Colonic mucosa (tissue), 4 donors: ENCODE measurements around the gene USP49. TPM values are rescaled to one million over a fixed set of nuclear protein-coding genes. Genes with fewer than 3 reads are reported as not detected.
A peak's percentile ranks its signal among the peaks of the same experiment; 100 is the strongest.

ENCODE experiments used
- DNase-seq: peaks from one replicate; pipeline ENCODE4 v3.0.0-alpha.2; 2020
- H3K27ac ChIP-seq: fragments of 200-600 bp; one replicate; pipeline ENCODE4 v1.8.0; 2021
- H3K27me3 ChIP-seq: fragments of 200-600 bp; one replicate; pipeline ENCODE4 v1.8.0; 2021
- H3K36me3 ChIP-seq: fragments of 200-600 bp; one replicate; pipeline ENCODE4 v1.8.0; 2021
- H3K4me1 ChIP-seq: fragments of 200-600 bp; one replicate; pipeline ENCODE4 v1.8.0; 2021; ENCODE audit warnings: mild to moderate bottlenecking
- H3K4me3 ChIP-seq: fragments of 200-600 bp; one replicate; pipeline ENCODE4 v1.8.0; 2021
- H3K9ac ChIP-seq, 2 donors: one replicate each; pipeline ENCODE4 v1.7.0; 2013; ENCODE audit warnings: control low read depth in 2 of 2, low read depth in 2 of 2, low read length in 2 of 2
- H3K9me3 ChIP-seq: fragments of 200-600 bp; one replicate; pipeline ENCODE4 v1.8.0; 2021
- intact Hi-C: fragments of 100-400 bp; cut with DNase I; formaldehyde crosslinking; loops from one replicate; pipeline ENCODE4 v1.14.1; 2022
- total RNA-seq, 2 donors: library from RNA; stranded (reverse); fragmentation: NEBNext Ultra II Directional in 1 of 2; extraction: Animal tissue kit (Norgen Biotek cat#: 25700) in 1 of 2; gene quantifications; one replicate each; pipeline ENCODE4 v1.2.1, GENCODE V29; 2021
- TF ChIP-seq, protein P1 (sequence below): fragments of 200-600 bp; IDR thresholded peaks from one replicate; pipeline ENCODE4 v1.8.0; 2022; ENCODE audit warnings: antibody characterized with exemption, mild to moderate bottlenecking
- donor health status: healthy.
- donor health status: DM: no; HTN: no; CAD: no.
- donor health status: DM: no; HTN: no; CAD: no.

Gene USP49
- total RNA-seq, 2 donors from 2014 or later: 1.7 to 2.9 TPM

DNA sequence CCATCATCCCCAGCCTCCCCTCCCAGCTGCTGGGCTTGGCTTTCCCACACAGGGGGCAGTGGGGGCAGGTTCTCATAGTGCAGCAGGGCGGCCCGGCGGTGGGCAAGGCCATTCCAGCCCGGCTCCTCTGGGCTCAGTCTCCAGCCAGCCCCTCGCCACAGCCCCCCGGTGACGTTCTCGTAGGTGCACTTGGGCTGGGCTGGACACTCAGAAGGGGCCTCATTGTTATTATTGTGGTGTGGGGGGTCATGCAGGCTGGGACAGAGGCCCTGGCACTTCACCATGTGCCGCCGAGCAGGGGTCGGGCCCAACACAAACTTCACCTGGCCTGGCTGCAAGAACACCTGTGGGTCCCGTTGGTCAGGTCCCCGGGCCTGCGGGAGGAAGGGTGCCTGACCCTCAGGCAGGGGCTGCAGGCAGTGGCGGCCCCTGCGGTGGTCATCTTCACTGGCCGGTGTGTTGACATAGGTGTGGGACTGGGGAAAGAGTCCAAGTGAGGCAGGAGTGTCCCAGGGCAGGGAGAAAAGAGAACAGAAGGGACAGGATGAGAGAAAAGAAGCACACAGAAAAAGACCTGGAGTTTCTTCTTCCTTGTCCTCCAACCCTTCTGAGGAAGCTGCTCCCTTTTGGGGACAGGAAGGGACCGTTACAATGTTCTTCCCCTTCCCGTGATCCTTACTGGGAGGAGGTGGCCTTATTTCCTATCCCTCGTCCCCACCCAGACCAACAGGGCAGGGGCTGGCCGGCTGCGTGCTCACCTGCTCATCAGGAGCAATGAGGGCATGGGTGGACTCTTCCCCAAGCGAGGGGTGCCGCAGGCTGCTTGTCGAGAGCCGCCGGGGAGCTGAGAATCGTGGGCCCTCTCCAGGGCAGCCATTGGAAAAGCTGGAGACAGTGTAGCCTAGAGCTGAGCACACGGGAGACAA is 123.9 kb downstream of the USP49 start:
- Histone ChIP-seq H3K27ac (no peak overlapping the region), H3K9ac (no peak overlapping the region), H3K36me3 (no peaks in the 10 kb centered on the region), H3K9me3 (no peaks in the 10 kb centered on the region), H3K27me3 (no peaks in the 10 kb centered on the region), H3K4me3 (no peak overlapping the region), H3K4me1 (peaks cover 4% of the 10 kb centered on the region)
- TF ChIP-seq, protein P1, sequence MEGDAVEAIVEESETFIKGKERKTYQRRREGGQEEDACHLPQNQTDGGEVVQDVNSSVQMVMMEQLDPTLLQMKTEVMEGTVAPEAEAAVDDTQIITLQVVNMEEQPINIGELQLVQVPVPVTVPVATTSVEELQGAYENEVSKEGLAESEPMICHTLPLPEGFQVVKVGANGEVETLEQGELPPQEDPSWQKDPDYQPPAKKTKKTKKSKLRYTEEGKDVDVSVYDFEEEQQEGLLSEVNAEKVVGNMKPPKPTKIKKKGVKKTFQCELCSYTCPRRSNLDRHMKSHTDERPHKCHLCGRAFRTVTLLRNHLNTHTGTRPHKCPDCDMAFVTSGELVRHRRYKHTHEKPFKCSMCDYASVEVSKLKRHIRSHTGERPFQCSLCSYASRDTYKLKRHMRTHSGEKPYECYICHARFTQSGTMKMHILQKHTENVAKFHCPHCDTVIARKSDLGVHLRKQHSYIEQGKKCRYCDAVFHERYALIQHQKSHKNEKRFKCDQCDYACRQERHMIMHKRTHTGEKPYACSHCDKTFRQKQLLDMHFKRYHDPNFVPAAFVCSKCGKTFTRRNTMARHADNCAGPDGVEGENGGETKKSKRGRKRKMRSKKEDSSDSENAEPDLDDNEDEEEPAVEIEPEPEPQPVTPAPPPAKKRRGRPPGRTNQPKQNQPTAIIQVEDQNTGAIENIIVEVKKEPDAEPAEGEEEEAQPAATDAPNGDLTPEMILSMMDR: no peak
- intact Hi-C loops: loop anchor here (10.0 kb wide), 2 partner anchors 167 to 407 kb away; no protein-coding TSS in a partner anchor
- no peak for DNase-seq

DNA sequence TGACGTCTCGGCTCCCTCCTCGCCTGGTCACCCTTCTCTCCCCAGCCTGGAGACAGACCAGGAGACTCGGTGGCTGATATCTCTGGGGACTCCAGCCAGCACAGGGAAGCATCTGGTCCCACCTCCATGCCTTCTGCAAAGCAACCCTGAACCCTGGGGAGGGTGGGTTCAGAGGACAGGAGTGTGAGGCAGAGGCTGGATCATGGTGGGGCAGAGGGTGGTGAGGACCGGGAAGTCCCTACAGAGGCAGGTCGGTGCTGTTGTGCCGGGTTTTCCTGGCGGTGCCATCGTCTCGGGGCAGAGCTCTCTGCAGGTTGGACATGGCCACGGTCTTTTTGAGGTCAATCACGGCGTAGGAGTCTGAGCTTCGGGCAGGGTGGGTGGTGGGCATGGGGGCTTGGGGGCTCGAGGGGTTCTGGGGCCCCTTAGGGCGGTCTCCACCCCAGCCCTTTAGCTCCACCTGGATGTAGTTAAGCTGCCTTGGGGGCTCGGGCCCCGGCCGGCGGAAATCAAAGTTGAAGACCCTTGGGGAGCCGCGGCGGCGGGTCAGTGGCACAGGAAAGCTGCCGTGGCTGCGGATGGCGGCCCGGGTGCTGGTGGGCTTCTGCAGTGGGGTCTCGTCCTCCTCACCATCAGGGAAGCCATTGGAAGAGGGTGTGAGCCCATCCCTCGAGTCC is 124.7 kb downstream of the USP49 start:
- H3K9ac ChIP-seq: no peak overlapping the region
- H3K4me3 ChIP-seq: no peak overlapping the region
- H3K36me3 ChIP-seq: no peaks in the 10 kb centered on the region
- no peak overlapping the region for H3K27ac ChIP-seq
- peaks cover 4% of the 10 kb centered on the region for H3K4me1 ChIP-seq
- H3K9me3 ChIP-seq: no peaks in the 10 kb centered on the region
- TF ChIP-seq, protein P1: no peak
- H3K27me3 ChIP-seq: no peaks in the 10 kb centered on the region
- no peak for DNase-seq
- intact Hi-C loops: loop anchor here (10.0 kb wide), 2 partner anchors 166 to 406 kb away; no protein-coding TSS in a partner anchor

DNA sequence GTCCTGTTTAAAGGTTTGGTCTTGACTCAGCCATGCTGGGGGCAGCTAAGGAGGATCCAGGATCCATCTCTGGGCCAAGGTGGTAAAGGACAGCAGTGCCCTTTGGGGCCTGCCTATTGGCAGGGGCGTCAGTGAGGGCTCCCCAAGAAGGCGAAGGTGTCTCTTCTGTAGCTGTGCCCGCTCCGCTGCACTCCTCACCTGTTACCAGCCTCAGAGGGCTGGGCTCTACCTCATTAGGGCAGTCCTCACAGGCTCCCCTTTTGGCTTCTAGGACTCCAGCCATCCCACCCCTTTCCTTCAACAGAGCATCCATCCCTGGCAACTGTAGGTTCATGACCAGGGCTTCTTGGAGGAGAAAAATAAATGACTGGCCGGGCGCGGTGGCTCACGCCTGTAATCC is 125.8 kb downstream of the USP49 start:
- H3K27ac ChIP-seq: no peak overlapping the region
- intact Hi-C loops: no loop called here
- H3K27me3 ChIP-seq: no peaks in the 10 kb centered on the region

DNA sequence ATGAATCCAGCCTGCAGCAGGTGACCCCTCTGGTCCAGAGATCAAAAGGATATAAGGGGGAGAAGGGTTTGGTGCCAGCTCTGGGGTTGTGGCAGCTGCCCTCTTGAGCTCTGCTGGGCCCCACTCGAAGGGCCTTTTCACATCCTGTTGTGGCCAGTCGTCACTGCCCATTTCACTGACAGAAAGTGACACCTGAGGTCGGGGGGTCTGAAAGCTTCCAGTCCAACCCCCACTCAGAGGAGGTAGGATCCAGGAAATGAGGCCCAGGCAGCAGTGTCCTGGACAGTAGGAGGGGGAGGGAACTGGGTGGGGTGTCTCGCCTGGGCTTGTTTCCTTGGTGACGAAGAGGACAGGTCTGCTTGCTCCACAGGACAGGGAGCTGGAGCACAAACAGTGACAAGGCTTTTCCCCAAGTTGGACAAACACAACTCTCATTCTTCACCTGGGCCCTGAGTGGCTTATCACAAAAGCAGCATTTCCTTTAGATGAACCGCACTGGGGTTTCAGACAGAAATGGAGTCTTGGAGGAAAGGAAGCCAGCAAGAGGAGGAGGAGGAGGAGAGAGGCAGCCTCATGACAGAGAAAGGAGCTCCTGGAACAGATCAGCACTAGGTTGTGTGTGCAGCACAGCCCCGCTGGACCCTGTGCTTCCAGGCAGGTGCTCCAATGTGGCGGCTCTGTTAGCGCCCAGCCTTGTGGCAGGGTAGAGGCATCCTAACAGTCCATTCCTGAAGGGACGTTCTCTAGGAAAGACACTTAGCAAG is 126.4 kb downstream of the USP49 start:
- no peaks in the 10 kb centered on the region for H3K9me3 ChIP-seq
- H3K36me3 ChIP-seq: no peaks in the 10 kb centered on the region
- DNase-seq: peak; percentile 60
- no peak overlapping the region for H3K27ac ChIP-seq
- H3K4me1 ChIP-seq: peaks cover 4% of the 10 kb centered on the region
- no peak overlapping the region for H3K9ac ChIP-seq
- TF ChIP-seq, protein P1: no peak
- H3K27me3 ChIP-seq: no peaks in the 10 kb centered on the region
- no peak overlapping the region for H3K4me3 ChIP-seq
- intact Hi-C loops: no loop called here

More for the DNA sequence above, 125.8 kb downstream of the USP49 start:
- Histone ChIP-seq H3K4me1 (peaks cover 4% of the 10 kb centered on the region), H3K9me3 (no peaks in the 10 kb centered on the region), H3K36me3 (no peaks in the 10 kb centered on the region), H3K9ac (no peak overlapping the region), H3K4me3 (no peak overlapping the region)
- TF ChIP-seq, protein P1: no peak
- no peak for DNase-seq
